Prostate gland (tissue), 2 donors: ENCODE results near the gene SPANXB1. TPM values are rescaled to one million over a fixed set of nuclear protein-coding genes. Genes with fewer than 3 reads are reported as not detected.
A peak's percentile ranks its signal among the peaks of the same experiment; 100 is the strongest.
"Not testable (repeated sequence)": the region's sequence is repeated elsewhere in the genome, so short reads cannot be mapped to it uniquely, and the experiment has no call there.

Source experiments
- DNase-seq: peaks from one replicate; pipeline ENCODE4 v3.0.0-alpha.2; 2019; ENCODE audit warnings: low spot score
- H3K27ac ChIP-seq, 2 donors: fragments of 200-600 bp; sonication (generic); 2 replicates each; pipeline ENCODE4 v1.5.1; 2017 to 2019
- H3K27me3 ChIP-seq: fragments of 200-600 bp; sonication (generic); replicated peaks from 2 replicates; pipeline ENCODE4 v1.5.1; 2019; ENCODE audit not compliant: insufficient read depth
- H3K36me3 ChIP-seq, 2 donors: fragments of 200-600 bp; sonication (generic); 1 replicate in 1 of 2; 2 replicates in 1 of 2; pipeline versions ENCODE4 v1.5.1 to v1.8.1; 2017 to 2019
- H3K4me1 ChIP-seq: fragments of 200-600 bp; sonication (generic); replicated peaks from 2 replicates; pipeline ENCODE4 v1.5.1; 2019
- H3K4me3 ChIP-seq, 2 donors: fragments of 200-600 bp; sonication (generic); 2 replicates each; pipeline ENCODE4 v1.5.1; 2017 to 2019
- H3K9me3 ChIP-seq: fragments of 200-600 bp; sonication (generic); 2 replicates; pipeline ENCODE4 v1.5.1; 2017
- CTCF ChIP-seq, 4 experiments: fragments of 200-600 bp in 2 of 4; fragments of 450-650 bp in 2 of 4; sonication (generic) in 2 of 4; IDR thresholded peaks; 1 replicate in 3 of 4; 2 replicates in 1 of 4; pipeline ENCODE4 v1.5.1; 2016 to 2019; ENCODE audit warnings: antibody characterized with exemption in 4 of 4, mild to moderate bottlenecking in 2 of 4, moderate library complexity in 2 of 4
- POLR2A ChIP-seq: fragments of 450-650 bp; IDR thresholded peaks from one replicate; pipeline ENCODE4 v1.6.1; 2016; ENCODE audit warnings: antibody characterized with exemption, mild to moderate bottlenecking
- POLR2AphosphoS5 ChIP-seq: sonication (generic); formaldehyde crosslinking; IDR thresholded peaks from one replicate; pipeline ENCODE4 v1.6.1; 2017; ENCODE audit warnings: antibody characterized with exemption
- WGBS: methylation state at CpG from one replicate; pipeline ENCODE4 v1.1.5; 2018; 5-methylcytosine and 5-hydroxymethylcytosine counted together
- intact Hi-C: fragments of 100-400 bp; cut with DNase I; formaldehyde crosslinking; loops from one replicate; pipeline ENCODE4 v1.14.2; 2022
- total RNA-seq, 2 donors: library from RNA; depleted of rRNA; stranded (reverse); fragments of >200 nt; gene quantifications; one replicate each; pipeline ENCODE4 v1.1.0, GENCODE V29; 2016

Gene SPANXB1
- total RNA-seq, result 1 to 10 TPM in 1 of 2 donors, not detected in 1; 9.8 TPM

- H3K9me3 ChIP-seq, H3K4me3 ChIP-seq, H3K36me3 ChIP-seq, H3K27me3 ChIP-seq, H3K4me1 ChIP-seq, H3K27ac ChIP-seq, intact Hi-C loops: not testable (repeated sequence)
- peak; percentile 3 for DNase-seq
- WGBS, result 96% methylated on average over 13 of the region's 13 CpGs
Measured at GRCh38 chrX:141002568-141002967, at the start of gene SPANXB1. SPANXB1 (plus strand) TSS chrX:141002594; CDS start chrX:141002694, 100 bp downstream.

GRCh38 chrX:140967036-140967435, 35.4 kb upstream of the SPANXB1 start:
- H3K36me3 ChIP-seq, result no peaks in the 10 kb centered on the region
- no peak for DNase-seq
- no peak overlapping the region for H3K27ac ChIP-seq
- TF ChIP-seq POLR2AphosphoS5, result no peak
- TF ChIP-seq CTCF (IDR thresholded peaks at IDR 0.05), result no peak
- no peak for TF ChIP-seq POLR2A
- H3K27me3 ChIP-seq, result no peaks in the 10 kb centered on the region
- H3K9me3 ChIP-seq, result no peaks in the 10 kb centered on the region
- intact Hi-C loops, result no loop called here
- no peaks in the 10 kb centered on the region for H3K4me1 ChIP-seq
- WGBS, result 59% methylated on average over 3 of the region's 3 CpGs
- H3K4me3 ChIP-seq, result no peak overlapping the region

GRCh38 chrX:140971099-140971795, 31.1 kb upstream of the SPANXB1 start:
- Histone ChIP-seq H3K9me3 (no peaks in the 10 kb centered on the region), H3K27me3 (no peaks in the 10 kb centered on the region), H3K27ac (no peak overlapping the region), H3K36me3 (no peaks in the 10 kb centered on the region), H3K4me1 (no peaks in the 10 kb centered on the region), H3K4me3 (no peak overlapping the region)
- DNase-seq, result no peak
- intact Hi-C loops, result no loop called here
- WGBS, result 58% methylated on average over 4 of the region's 4 CpGs
- TF ChIP-seq POLR2AphosphoS5, result no peak
- no peak for TF ChIP-seq POLR2A
- no peak for TF ChIP-seq CTCF (IDR thresholded peaks at IDR 0.05)

- WGBS, result 83% methylated on average over 3 of the region's 3 CpGs
- Histone ChIP-seq H3K9me3 (no peaks in the 10 kb centered on the region), H3K4me1 (no peaks in the 10 kb centered on the region), H3K27me3 (no peaks in the 10 kb centered on the region), H3K4me3 (no peak overlapping the region), H3K36me3 (no peaks in the 10 kb centered on the region), H3K27ac (no peak overlapping the region)
- no peak for DNase-seq
- TF ChIP-seq CTCF (IDR thresholded peaks at IDR 0.05) (no peak), POLR2A (no peak), POLR2AphosphoS5 (no peak)
- intact Hi-C loops, result no loop called here
Measured at GRCh38 chrX:140975472-140975871, 26.9 kb upstream of the SPANXB1 start.

GRCh38 chrX:140980271-140980670, 22.1 kb upstream of the SPANXB1 start:
- WGBS, result 88% methylated on average over 3 of the region's 3 CpGs

More at GRCh38 chrX:140980271-140980670, 22.1 kb upstream of the SPANXB1 start:
- Histone ChIP-seq H3K4me3 (no peak overlapping the region), H3K9me3 (no peaks in the 10 kb centered on the region), H3K36me3 (no peaks in the 10 kb centered on the region), H3K4me1 (no peaks in the 10 kb centered on the region), H3K27ac (no peak overlapping the region), H3K27me3 (no peaks in the 10 kb centered on the region)
- intact Hi-C loops, result no loop called here
- no peak for DNase-seq
- TF ChIP-seq POLR2A (no peak), POLR2AphosphoS5 (no peak), CTCF (IDR thresholded peaks at IDR 0.05) (no peak)
